Effector CD4-positive, alpha-beta T cell (primary cell): ENCODE measurements around the gene ZNF74.

Source experiments
- DNase-seq: peaks from one replicate; pipeline ENCODE4 v3.0.0-alpha.2; 2020

The ZNF74 gene

GRCh38 chr22:20434264-20434751 is 40.4 kb downstream of the ZNF74 start:
- no peak for DNase-seq

GRCh38 chr22:20434773-20435172 is 40.8 kb downstream of the ZNF74 start:
- no peak for DNase-seq

- DNase-seq: no peak
These were observed 41.7 kb downstream of the ZNF74 start for GRCh38 chr22:20435436-20436306.

- DNase-seq: no peak
These were observed 42.4 kb downstream of the ZNF74 start for GRCh38 chr22:20436307-20436767.

GRCh38 chr22:20436768-20437612 is 43.0 kb downstream of the ZNF74 start:
- DNase-seq: no peak

GRCh38 chr22:20437613-20438426 is 43.9 kb downstream of the ZNF74 start, which contains the start of gene SCARF2:
SCARF2 (minus strand) TSS chr22:20437825; CDS start chr22:20437754, 71 bp downstream.
- DNase-seq: no peak

GRCh38 chr22:20438427-20438677 is 44.4 kb downstream of the ZNF74 start:
- no peak for DNase-seq

- no peak for DNase-seq
These were observed 44.9 kb downstream of the ZNF74 start for GRCh38 chr22:20438678-20439492.

- no peak for DNase-seq
These were observed 45.6 kb downstream of the ZNF74 start for GRCh38 chr22:20439556-20439927.

GRCh38 chr22:20439928-20440575 is 46.1 kb downstream of the ZNF74 start:
- no peak for DNase-seq

- DNase-seq: no peak
These were observed 47.0 kb downstream of the ZNF74 start for GRCh38 chr22:20440637-20441591.

GRCh38 chr22:20441631-20442484 is 47.9 kb downstream of the ZNF74 start:
- no peak for DNase-seq

- DNase-seq: no peak
These were observed 48.7 kb downstream of the ZNF74 start for GRCh38 chr22:20442485-20443284.

- DNase-seq: no peak
These were observed 50.4 kb downstream of the ZNF74 start for GRCh38 chr22:20444325-20444724.

- DNase-seq: no peak
These were observed 52.5 kb downstream of the ZNF74 start for GRCh38 chr22:20446383-20446970.

GRCh38 chr22:20448630-20449029 is 54.7 kb downstream of the ZNF74 start:
- no peak for DNase-seq

GRCh38 chr22:20449819-20450550 is 56.0 kb downstream of the ZNF74 start:
- DNase-seq: no peak
